OCI-LY1 (cell line): ENCODE results near the gene EPPIN.

ENCODE experiments used
- H2AFZ ChIP-seq: fragments of 200-600 bp; sonication (generic), shearing (Covaris generic); 2 replicates; pipeline ENCODE4 v1.6.0; 2014; ENCODE audit warnings: antibody characterized with exemption, mild to moderate bottlenecking, low read length
- H3F3A ChIP-seq: fragments of 200-600 bp; sonication (generic), shearing (Covaris generic); 2 replicates; pipeline ENCODE4 v1.6.0; 2014; ENCODE audit warnings: mild to moderate bottlenecking, antibody characterized with exemption, low read length, moderate library complexity; ENCODE audit not compliant: insufficient read depth
- H3K27ac ChIP-seq: fragments of 200-600 bp; sonication (generic); 2 replicates; pipeline ENCODE4 v1.5.1; 2014; ENCODE audit warnings: low read length, mixed run types, mild to moderate bottlenecking, low read depth; ENCODE audit not compliant: poor library complexity, severe bottlenecking
- H3K27me3 ChIP-seq: fragments of 200-600 bp; sonication (generic); 2 replicates; pipeline ENCODE4 v1.6.0; 2014; ENCODE audit warnings: antibody characterized with exemption, mild to moderate bottlenecking, low read length, moderate library complexity; ENCODE audit not compliant: insufficient read depth
- H3K36me3 ChIP-seq: fragments of 200-600 bp; sonication (generic); 2 replicates; pipeline ENCODE4 v1.6.1; 2014; ENCODE audit warnings: mild to moderate bottlenecking, antibody characterized with exemption, low read length, moderate library complexity, mixed read lengths; ENCODE audit not compliant: insufficient read depth
- H3K4me1 ChIP-seq: fragments of 200-600 bp; sonication (generic); 2 replicates; pipeline ENCODE4 v1.5.1; 2014; ENCODE audit warnings: mild to moderate bottlenecking, low read length, moderate library complexity; ENCODE audit not compliant: insufficient read depth, severe bottlenecking
- H3K4me2 ChIP-seq: fragments of 200-600 bp; sonication (generic), shearing (Covaris generic); 2 replicates; pipeline ENCODE4 v1.6.1; 2014; ENCODE audit warnings: low read length
- H3K4me3 ChIP-seq: fragments of 200-600 bp; sonication (generic); 2 replicates; pipeline ENCODE4 v1.5.1; 2014; ENCODE audit warnings: low read length, low read depth, mild to moderate bottlenecking, mixed read lengths; ENCODE audit not compliant: poor library complexity, severe bottlenecking
- H3K79me2 ChIP-seq: fragments of 200-600 bp; shearing (Covaris generic); 2 replicates; pipeline ENCODE4 v1.6.1; 2016; ENCODE audit warnings: mixed run types, low read length, mixed read lengths; ENCODE audit not compliant: insufficient read depth
- H3K9ac ChIP-seq: fragments of 200-600 bp; sonication (generic), shearing (Covaris generic); 2 replicates; pipeline ENCODE4 v1.6.1; 2014; ENCODE audit warnings: mild to moderate bottlenecking, low read length, mixed read lengths
- H3K9me2 ChIP-seq: fragments of 200-600 bp; sonication (generic), shearing (Covaris generic); 2 replicates; pipeline ENCODE4 v1.6.1; 2014; ENCODE audit warnings: low read depth, mild to moderate bottlenecking, low read length, mixed read lengths
- H3K9me3 ChIP-seq: fragments of 200-600 bp; shearing (Covaris generic); 2 replicates; pipeline ENCODE4 v1.6.1; 2014; ENCODE audit warnings: low read length, mixed read lengths
- H4K20me1 ChIP-seq: fragments of 200-600 bp; sonication (generic), shearing (Covaris generic); 2 replicates; pipeline ENCODE4 v1.6.0; 2016; ENCODE audit warnings: mild to moderate bottlenecking, low read length; ENCODE audit not compliant: insufficient read depth
- CTCF ChIP-seq: fragments of 200-600 bp; sonication (generic), shearing (Covaris generic); IDR thresholded peaks from 2 replicates; pipeline ENCODE4 v1.5.1; 2017; ENCODE audit warnings: mild to moderate bottlenecking, antibody characterized with exemption, low read length, moderate library complexity, mixed read lengths
- EZH2 ChIP-seq: fragments of 200-600 bp; sonication (generic), shearing (Covaris generic); IDR thresholded peaks from 2 replicates; pipeline ENCODE4 v1.8.0; 2017; ENCODE audit warnings: borderline replicate concordance, mixed run types, mild to moderate bottlenecking, antibody characterized with exemption, low read length, moderate library complexity, mixed read lengths

EPPIN gene

DNA sequence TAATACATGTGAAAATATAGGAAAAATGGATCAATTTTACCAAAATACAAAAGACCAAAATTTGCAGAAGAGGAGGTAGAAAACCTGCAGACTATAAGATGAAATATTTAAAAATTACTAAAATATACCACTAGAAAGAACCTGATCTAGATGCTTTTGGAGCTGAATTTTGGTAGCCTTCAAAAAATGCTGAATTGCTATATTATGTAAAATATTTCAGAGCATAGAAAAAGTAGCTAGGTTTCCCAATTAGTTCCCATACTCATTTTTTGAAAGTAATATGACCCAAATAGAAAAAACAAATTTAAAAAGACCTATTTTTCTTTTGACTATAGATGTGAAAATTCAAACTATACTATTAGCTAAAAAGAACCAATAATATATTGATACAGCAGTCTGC lies 3.6 kb upstream of the EPPIN start:
- Histone ChIP-seq H3K4me3 (no peak overlapping the region), H3K4me1 (no peaks in the 10 kb centered on the region), H3K9ac (no peak overlapping the region), H2AFZ (no peak overlapping the region), H3K27ac (no peak overlapping the region), H4K20me1 (no peaks in the 10 kb centered on the region), H3K9me3 (no peaks in the 10 kb centered on the region), H3K4me2 (no peak overlapping the region), H3F3A (no peaks in the 10 kb centered on the region), H3K36me3 (no peaks in the 10 kb centered on the region), H3K79me2 (no peaks in the 10 kb centered on the region), H3K27me3 (no peaks in the 10 kb centered on the region), H3K9me2 (no peaks in the 10 kb centered on the region)
- TF ChIP-seq CTCF: no peak
- no peak for TF ChIP-seq EZH2

- Histone ChIP-seq H3K9me3 (no peaks in the 10 kb centered on the region), H2AFZ (no peak overlapping the region), H3K36me3 (no peaks in the 10 kb centered on the region), H3K27ac (no peak overlapping the region), H3K4me3 (no peak overlapping the region), H3K27me3 (no peaks in the 10 kb centered on the region), H3K4me1 (no peaks in the 10 kb centered on the region), H3K9me2 (no peaks in the 10 kb centered on the region), H3K9ac (no peak overlapping the region), H3F3A (no peaks in the 10 kb centered on the region), H3K4me2 (no peak overlapping the region), H3K79me2 (no peaks in the 10 kb centered on the region), H4K20me1 (no peaks in the 10 kb centered on the region)
- TF ChIP-seq EZH2 (no peak), CTCF (no peak)
Observed at GRCh38 chr20:45548410-45548809, 1.2 kb upstream of the EPPIN start.

DNA sequence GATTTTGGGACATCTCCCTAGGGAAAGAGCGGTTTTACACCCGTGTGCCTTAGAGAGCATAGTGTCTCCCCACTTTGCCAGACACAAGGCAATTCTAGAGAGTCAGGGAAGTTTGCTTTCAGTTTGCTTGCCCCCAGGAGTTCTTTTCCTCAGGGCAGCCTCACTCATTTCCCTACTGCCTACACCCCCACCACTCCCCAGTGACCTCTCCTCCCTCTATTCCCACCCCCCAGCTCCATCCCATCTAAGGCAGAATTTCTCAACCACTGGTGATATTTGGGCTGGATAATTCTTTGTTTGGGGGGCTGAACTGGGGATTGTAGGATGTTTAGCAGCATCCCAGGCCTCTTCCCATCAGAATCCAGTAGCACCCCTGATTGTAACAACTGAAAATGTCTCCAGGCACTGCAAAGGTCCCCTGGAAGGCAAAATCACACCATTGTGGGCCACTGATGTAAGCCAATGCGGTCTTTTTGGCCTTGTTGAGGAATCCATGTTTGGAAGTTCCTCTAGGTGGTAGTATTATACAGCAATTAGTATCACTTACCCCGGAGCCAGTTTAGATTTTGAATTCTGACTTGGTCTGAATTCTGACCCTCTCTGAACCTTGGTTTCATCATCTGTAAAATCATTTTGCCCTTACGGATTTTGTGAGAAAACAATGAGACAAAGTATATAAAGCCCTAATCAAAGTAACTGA lies 1.3 kb downstream of the EPPIN start:
- H3K4me2 ChIP-seq: no peak overlapping the region
- no peak overlapping the region for H3K27ac ChIP-seq
- H3K36me3 ChIP-seq: no peaks in the 10 kb centered on the region
- no peaks in the 10 kb centered on the region for H3K9me2 ChIP-seq
- no peaks in the 10 kb centered on the region for H3K79me2 ChIP-seq
- H2AFZ ChIP-seq: no peak overlapping the region
- H3K4me3 ChIP-seq: no peak overlapping the region
- H3F3A ChIP-seq: no peaks in the 10 kb centered on the region
- no peak for TF ChIP-seq EZH2
- peak; percentile 35; the same call in 1 of the 2 replicates for TF ChIP-seq CTCF
- no peaks in the 10 kb centered on the region for H3K9me3 ChIP-seq
- no peaks in the 10 kb centered on the region for H4K20me1 ChIP-seq
- no peaks in the 10 kb centered on the region for H3K4me1 ChIP-seq
- no peak overlapping the region for H3K9ac ChIP-seq
- no peaks in the 10 kb centered on the region for H3K27me3 ChIP-seq
